Natural killer cell treated with Interleukin-12 subunit alpha and Interleukin-12 subunit beta and Interleukin-15 and Interleukin-18, amount 100 ng/mL, for 72 hours (primary cell): Measurements from ENCODE around the gene GID8. TPM values are rescaled to one million over a fixed set of nuclear protein-coding genes. Genes with fewer than 3 reads are reported as not detected.
A peak's percentile ranks its signal among the peaks of the same experiment; 100 is the strongest.

Experiments
- ATAC-seq, 2 donors: fragments of 150-1000 bp; cut with Tn5 transposase in 1 of 2; sonication (Bioruptor Pico), chemical (Tn5 transposase) in 1 of 2; 2 replicates each; pipeline ENCODE4 v1.10.0; 2021
- DNase-seq: peaks from one replicate; pipeline ENCODE4 v3.0.0; 2022; ENCODE audit warnings: low spot score
- H3K27ac Mint-ChIP-seq, 2 donors: 1 replicate in 1 of 2; 2 replicates in 1 of 2; pipeline ENCODE4 v1.8.0; 2022; ENCODE audit warnings: mixed read lengths in 2 of 2, mild to moderate bottlenecking in 1 of 2, moderate library complexity in 1 of 2
- H3K27me3 Mint-ChIP-seq, 2 donors: 1 replicate in 1 of 2; 2 replicates in 1 of 2; pipeline ENCODE4 v1.8.0; 2022; ENCODE audit warnings: mixed read lengths in 2 of 2
- H3K36me3 Mint-ChIP-seq: one replicate; pipeline ENCODE4 v1.8.0; 2022; ENCODE audit warnings: mixed read lengths
- H3K4me1 Mint-ChIP-seq, 2 donors: 1 replicate in 1 of 2; 2 replicates in 1 of 2; pipeline ENCODE4 v1.8.0; 2022; ENCODE audit warnings: low read depth in 2 of 2, mixed read lengths in 2 of 2, mild to moderate bottlenecking in 1 of 2
- H3K4me3 Mint-ChIP-seq: one replicate; pipeline ENCODE4 v1.8.0; 2022; ENCODE audit warnings: mixed read lengths
- H3K9me3 Mint-ChIP-seq: 2 replicates; pipeline ENCODE4 v1.8.0; 2022; ENCODE audit warnings: mixed read lengths
- total RNA-seq, 2 donors: library from RNA; stranded (reverse); gene quantifications; one replicate each; pipeline ENCODE4 v1.2.3, GENCODE V29; 2022

The GID8 gene
- total RNA-seq, 2 donors from 2014 or later = 34.9 to 35.5 TPM

- no peak overlapping the region for H3K27ac Mint-ChIP-seq
- peaks cover 18 to 34% of the 10 kb centered on the region in 2 donors for H3K27me3 Mint-ChIP-seq
- H3K36me3 Mint-ChIP-seq = no peaks in the 10 kb centered on the region
- DNase-seq = no peak
- no peaks in the 10 kb centered on the region for H3K9me3 Mint-ChIP-seq
- ATAC-seq = no peak
- H3K4me1 Mint-ChIP-seq = peaks cover 12 to 15% of the 10 kb centered on the region in 2 donors
- H3K4me3 Mint-ChIP-seq = peak overlapping the region; percentile 32
Observed at GRCh38 chr20:62972845-62973745, 35.1 kb downstream of the GID8 start.

- H3K36me3 Mint-ChIP-seq = no peaks in the 10 kb centered on the region
- H3K9me3 Mint-ChIP-seq = no peaks in the 10 kb centered on the region
- no peak for DNase-seq
- H3K27ac Mint-ChIP-seq = no peak overlapping the region
- no peak overlapping the region for H3K4me3 Mint-ChIP-seq
- peaks cover 24 to 34% of the 10 kb centered on the region in 2 donors for H3K27me3 Mint-ChIP-seq
- peaks cover 15 to 20% of the 10 kb centered on the region in 2 donors for H3K4me1 Mint-ChIP-seq
- ATAC-seq = no peak
Observed at GRCh38 chr20:62975251-62975760, 37.4 kb downstream of the GID8 start.

DNA sequence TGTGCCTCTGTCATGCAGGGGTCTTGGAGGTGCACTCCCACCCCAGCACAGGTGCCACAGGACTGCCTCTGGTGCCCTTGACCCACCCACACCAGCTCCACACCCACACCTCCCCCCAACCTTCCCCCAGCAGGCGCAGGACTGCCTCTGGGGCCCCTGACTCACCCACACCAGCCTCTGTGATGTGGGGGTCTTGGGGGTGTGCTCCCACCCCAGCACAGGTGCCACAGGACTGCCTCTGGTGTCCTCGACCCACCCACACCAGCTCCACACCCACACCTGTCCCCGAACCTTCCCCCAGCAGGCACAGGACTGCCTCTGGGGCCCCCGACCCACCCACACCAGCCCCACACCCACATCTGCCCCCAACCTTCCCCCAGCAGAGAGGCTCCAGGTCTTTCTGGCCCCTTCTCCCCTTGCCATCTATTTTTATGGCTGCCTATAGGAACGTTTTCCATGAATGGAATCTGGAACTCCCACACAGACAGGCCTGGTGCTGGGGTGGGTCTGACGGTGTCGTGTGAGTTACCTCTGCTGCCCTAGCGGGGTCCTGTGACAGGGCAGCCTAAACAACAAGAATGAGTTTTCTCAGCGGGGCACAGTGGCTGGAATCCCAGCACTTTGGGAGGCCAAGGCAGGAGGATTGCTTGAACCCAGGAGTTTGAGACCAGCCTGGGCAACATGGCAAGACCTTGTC, 38.0 kb downstream of the GID8 start:
- Mint-ChIP-seq H3K36me3 (no peaks in the 10 kb centered on the region), H3K4me1 (peaks cover 15 to 21% of the 10 kb centered on the region in 2 donors), H3K27ac (no peak overlapping the region), H3K4me3 (no peak overlapping the region), H3K9me3 (no peaks in the 10 kb centered on the region), H3K27me3 (peaks cover 24 to 33% of the 10 kb centered on the region in 2 donors)
- no peak for DNase-seq
- no peak for ATAC-seq

- Mint-ChIP-seq H3K27ac (no peak overlapping the region), H3K4me1 (peaks cover 7 to 24% of the 10 kb centered on the region in 2 donors), H3K9me3 (no peaks in the 10 kb centered on the region), H3K36me3 (no peaks in the 10 kb centered on the region), H3K27me3 (peaks cover 19 to 24% of the 10 kb centered on the region in 2 donors), H3K4me3 (no peak overlapping the region)
- DNase-seq = no peak
- no peak for ATAC-seq
Observed at GRCh38 chr20:62976886-62977285, 38.9 kb downstream of the GID8 start.

- no peak overlapping the region for H3K27ac Mint-ChIP-seq
- peaks cover 15 to 17% of the 10 kb centered on the region in 2 donors for H3K27me3 Mint-ChIP-seq
- ATAC-seq (peak in 1 of 2 donors; percentile 45), DNase-seq (no peak)
- peaks cover 0 to 25% of the 10 kb centered on the region in 2 donors for H3K4me1 Mint-ChIP-seq
- no peak overlapping the region for H3K4me3 Mint-ChIP-seq
- no peaks in the 10 kb centered on the region for H3K36me3 Mint-ChIP-seq
- no peaks in the 10 kb centered on the region for H3K9me3 Mint-ChIP-seq
Observed at GRCh38 chr20:62977613-62978560, 39.9 kb downstream of the GID8 start.

- H3K9me3 Mint-ChIP-seq = no peaks in the 10 kb centered on the region
- H3K27ac Mint-ChIP-seq = no peak overlapping the region
- H3K4me1 Mint-ChIP-seq = peaks cover 0 to 27% of the 10 kb centered on the region in 2 donors
- H3K27me3 Mint-ChIP-seq = peaks cover 15 to 19% of the 10 kb centered on the region in 2 donors
- no peak overlapping the region for H3K4me3 Mint-ChIP-seq
- no peak for DNase-seq
- H3K36me3 Mint-ChIP-seq = no peaks in the 10 kb centered on the region
- ATAC-seq = no peak
Observed at GRCh38 chr20:62978561-62978943, 40.6 kb downstream of the GID8 start.

- Mint-ChIP-seq H3K4me3 (no peak overlapping the region), H3K27ac (no peak overlapping the region), H3K9me3 (no peaks in the 10 kb centered on the region), H3K27me3 (peaks cover 13 to 21% of the 10 kb centered on the region in 2 donors), H3K36me3 (no peaks in the 10 kb centered on the region), H3K4me1 (peaks cover 0 to 27% of the 10 kb centered on the region in 2 donors)
- DNase-seq (no peak), ATAC-seq (no peak)
Observed at GRCh38 chr20:62979310-62979709, 41.4 kb downstream of the GID8 start.

DNA sequence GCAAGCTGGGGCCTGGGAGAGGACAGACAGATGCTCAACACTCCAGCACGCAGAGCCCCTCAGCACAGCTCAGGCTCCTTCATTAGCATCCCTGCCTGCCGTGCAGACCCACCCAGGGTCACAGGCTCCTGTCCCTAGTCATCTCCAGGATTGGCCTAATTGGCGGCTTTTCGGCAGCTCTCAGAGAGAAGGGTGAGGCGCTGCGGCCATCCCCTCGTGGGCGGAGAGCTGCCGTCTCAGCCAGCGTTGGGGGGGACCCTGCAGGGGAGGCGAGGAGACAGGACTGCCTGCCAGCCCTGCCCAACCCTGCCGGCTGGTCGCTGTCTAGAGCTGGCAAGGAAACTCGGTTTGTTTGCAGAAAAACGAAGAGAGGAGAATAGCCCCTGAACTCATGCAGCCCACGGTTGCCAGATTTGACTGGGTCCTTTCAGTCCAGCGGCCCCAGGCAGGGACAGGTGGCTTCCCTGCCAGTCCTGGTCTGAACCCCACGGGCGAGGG, 42.0 kb downstream of the GID8 start:
- Mint-ChIP-seq H3K4me3 (no peak overlapping the region), H3K27me3 (peaks cover 7 to 19% of the 10 kb centered on the region in 2 donors), H3K36me3 (no peaks in the 10 kb centered on the region), H3K4me1 (peaks cover 0 to 30% of the 10 kb centered on the region in 2 donors), H3K27ac (no peak overlapping the region), H3K9me3 (no peaks in the 10 kb centered on the region)
- DNase-seq (no peak), ATAC-seq (no peak)

DNA sequence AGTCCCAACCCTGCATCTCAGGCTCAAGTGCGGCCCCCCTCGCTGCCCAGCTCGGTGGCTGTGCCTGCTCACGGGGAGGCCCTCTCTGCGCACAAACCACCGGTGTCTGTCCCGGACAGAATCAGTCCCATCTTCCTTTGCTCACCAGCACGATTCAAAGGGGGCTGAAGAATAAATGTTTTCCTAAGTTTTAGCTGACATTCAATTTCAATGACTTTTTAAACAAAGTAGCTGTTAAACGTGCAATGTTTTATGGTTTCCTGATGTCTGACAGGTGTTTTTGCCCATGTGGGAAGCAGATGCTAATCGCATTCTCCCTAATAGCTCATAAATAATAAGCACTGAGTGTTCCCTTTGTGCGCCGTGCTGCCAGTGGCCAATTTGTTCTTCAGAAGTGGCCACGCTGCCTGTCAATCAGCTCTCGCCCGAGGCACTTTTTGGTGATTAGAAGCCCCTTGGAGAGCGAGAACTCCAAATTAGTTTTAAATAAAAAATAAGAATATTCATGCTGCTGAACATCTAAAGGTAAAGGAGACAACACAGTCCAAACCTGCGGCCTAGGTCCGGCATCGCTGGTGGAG, 42.5 kb downstream of the GID8 start:
- no peaks in the 10 kb centered on the region for H3K9me3 Mint-ChIP-seq
- peaks cover 7 to 19% of the 10 kb centered on the region in 2 donors for H3K27me3 Mint-ChIP-seq
- ATAC-seq (no peak), DNase-seq (no peak)
- H3K27ac Mint-ChIP-seq = no peak overlapping the region
- H3K36me3 Mint-ChIP-seq = no peaks in the 10 kb centered on the region
- no peak overlapping the region for H3K4me3 Mint-ChIP-seq
- H3K4me1 Mint-ChIP-seq = peaks cover 0 to 30% of the 10 kb centered on the region in 2 donors

DNA sequence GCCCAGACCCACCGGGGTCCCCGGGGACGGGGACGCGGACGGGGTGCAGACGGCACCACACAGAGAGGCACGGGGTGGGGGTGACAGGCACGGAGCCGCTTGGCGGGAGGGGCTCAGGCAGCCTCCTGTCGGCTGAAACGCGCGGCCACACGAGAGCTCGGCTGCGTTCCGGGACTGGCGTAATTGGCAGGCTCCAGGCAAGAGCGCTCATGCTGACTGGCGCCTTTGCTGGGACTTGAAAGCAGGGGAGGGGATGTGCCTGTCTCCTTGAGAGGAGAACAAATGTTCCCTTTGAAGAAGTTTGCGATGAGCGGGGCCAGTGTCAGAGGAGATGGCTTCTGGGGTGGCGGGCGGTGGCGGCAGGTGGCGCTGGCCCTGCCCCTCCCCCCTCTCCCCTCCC, 43.0 kb downstream of the GID8 start:
- Mint-ChIP-seq H3K9me3 (no peaks in the 10 kb centered on the region), H3K36me3 (no peaks in the 10 kb centered on the region), H3K27ac (no peak overlapping the region), H3K4me1 (peaks cover 0 to 30% of the 10 kb centered on the region in 2 donors), H3K4me3 (no peak overlapping the region), H3K27me3 (peaks cover 7 to 19% of the 10 kb centered on the region in 2 donors)
- ATAC-seq (no peak), DNase-seq (no peak)

DNA sequence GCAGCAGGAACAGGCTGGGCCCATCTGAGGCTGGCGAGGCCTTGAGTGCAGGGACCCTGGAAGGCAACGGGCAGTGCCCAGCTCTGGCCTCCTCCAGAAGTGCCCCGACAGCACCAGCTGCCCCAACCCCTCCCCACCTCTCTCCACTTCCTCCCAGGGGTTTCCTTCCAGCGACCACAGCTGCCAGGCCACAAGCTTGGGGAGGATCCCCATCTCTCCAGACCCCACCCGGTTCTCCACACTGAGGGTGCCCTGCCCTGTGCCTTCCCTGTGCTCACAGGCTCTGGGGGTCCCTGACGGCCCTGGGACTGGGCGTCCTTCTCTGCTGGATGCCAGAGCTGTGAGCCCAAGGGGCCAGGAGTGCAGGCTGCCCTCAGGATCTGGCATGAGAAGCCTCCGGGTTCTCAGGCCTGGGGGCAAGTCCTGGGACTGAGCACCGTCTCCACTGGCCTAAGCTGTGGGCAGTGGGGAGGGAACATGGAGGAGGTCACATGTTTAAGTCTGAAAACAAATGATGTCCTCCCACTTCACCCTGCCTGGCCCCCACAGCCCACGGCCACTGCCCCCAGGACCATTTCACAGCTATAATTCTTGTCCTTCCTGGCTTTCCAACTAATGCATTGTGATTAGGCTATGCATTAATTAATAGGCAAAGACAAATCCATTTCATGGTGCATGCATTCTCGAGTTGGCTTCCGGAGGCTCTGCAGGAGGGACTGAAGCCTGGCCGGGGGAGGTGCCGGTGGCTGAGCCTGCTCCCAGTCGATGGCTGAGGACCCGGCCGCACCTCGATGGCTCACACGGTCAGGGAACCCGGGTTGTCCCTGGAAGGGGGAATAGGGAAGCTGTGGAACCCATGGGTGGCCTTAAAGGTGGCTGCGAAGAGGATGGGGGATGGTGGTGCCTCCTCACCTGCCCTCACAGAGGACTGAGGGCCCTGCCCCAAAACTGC, 44.5 kb downstream of the GID8 start:
- Mint-ChIP-seq H3K27me3 (peaks cover 0 to 17% of the 10 kb centered on the region in 2 donors), H3K4me3 (peak overlapping the region; percentile 44), H3K27ac (no peak overlapping the region), H3K9me3 (no peaks in the 10 kb centered on the region), H3K36me3 (no peaks in the 10 kb centered on the region), H3K4me1 (peaks cover 0 to 30% of the 10 kb centered on the region in 2 donors)
- ATAC-seq (peak in 1 of 2 donors; percentile 8), DNase-seq (no peak)

DNA sequence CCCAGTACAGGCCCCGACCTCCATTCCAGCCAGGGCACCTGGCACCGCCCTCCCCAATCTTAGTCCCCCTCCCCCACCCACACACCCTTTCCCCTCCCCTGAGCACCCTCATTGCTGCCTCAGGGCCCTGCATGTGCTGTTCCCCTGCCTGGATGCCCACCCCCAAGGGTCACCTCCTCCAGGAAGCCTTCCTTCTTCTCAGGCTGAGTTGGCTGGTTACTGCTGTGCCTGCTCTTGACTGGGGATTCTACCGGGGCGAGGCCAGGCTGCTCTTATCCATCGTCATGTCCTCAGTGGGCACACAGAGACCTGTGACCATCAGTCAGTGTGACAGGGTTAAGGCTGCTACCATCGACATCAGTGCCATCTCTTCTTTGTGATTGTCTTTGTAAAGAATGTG, 45.3 kb downstream of the GID8 start:
- no peak overlapping the region for H3K4me3 Mint-ChIP-seq
- peaks cover 0 to 28% of the 10 kb centered on the region in 2 donors for H3K4me1 Mint-ChIP-seq
- no peak for ATAC-seq
- H3K9me3 Mint-ChIP-seq = no peaks in the 10 kb centered on the region
- DNase-seq = no peak
- peaks cover 0 to 17% of the 10 kb centered on the region in 2 donors for H3K27me3 Mint-ChIP-seq
- H3K36me3 Mint-ChIP-seq = no peaks in the 10 kb centered on the region
- H3K27ac Mint-ChIP-seq = no peak overlapping the region
